ENCODE data around the gene TAL1. TPM values are rescaled to one million over a fixed set of nuclear protein-coding genes. Genes with fewer than 3 reads are reported as not detected.

Gene TAL1
- total and polyA plus RNA-seq, 2 donors (not counting 3 experiments of a cell fraction or from before 2014, with no cell fraction given): 36.7 to 52.4 TPM

DNA sequence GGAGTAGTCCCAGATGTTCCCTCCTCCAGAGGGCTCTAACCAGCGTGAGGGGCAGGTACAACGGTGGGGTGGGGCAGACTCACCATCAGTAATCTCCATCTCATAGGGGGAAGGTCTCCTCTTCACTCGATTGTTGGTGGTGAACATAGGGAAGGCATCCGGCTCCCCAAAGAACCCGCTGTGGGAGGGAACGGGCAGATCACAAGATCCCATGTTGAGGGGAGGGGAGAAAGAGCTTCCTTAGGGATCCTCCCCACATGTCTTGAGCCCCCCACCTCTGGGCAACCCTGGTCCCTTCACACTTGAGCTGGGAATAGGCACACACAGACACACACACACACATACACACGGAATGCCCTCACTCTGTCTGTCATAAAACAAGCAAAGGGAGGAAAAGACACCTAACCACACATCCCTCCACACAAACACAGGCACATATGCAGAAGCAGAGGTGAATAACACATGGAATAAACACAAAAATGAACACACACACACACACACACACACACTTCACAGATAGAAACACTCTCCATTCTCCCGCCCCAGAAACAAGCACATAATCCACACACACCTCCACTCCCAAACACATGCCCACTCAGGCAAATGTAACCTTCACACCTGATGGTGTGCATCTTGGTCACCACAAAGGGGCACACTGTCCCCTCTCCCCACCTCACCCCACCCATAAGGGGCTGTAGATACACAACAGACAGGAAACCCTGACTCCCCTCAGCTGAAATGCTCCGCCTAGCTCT, 7.9 kb downstream of the TAL1 start:
- Histone ChIP-seq H2AFZ (ENCODE audit: low read depth, low read length) (no peak overlapping the region), H3K27ac (ENCODE audit: insufficient read depth, low read depth, low read length) (no peak overlapping the region), H3K36me3 (ENCODE audit: control insufficient read depth in 2 of 2, extremely low read depth in 1 of 2, insufficient read depth in 2 of 2, low read length in 2 of 2) (peaks cover 6 to 45% of the 10 kb centered on the region in 2 experiments), H3K27me3 (ENCODE audit: control insufficient read depth in 2 of 2, insufficient read depth in 2 of 2, low read length in 2 of 2) (no peaks in the 10 kb centered on the region), H3K4me3 (replicated peaks in 1 of 3; ENCODE audit: insufficient read depth in 1 of 3, low read depth in 1 of 3, low read length in 3 of 3) (no peak overlapping the region), H3K9ac (replicated peaks; ENCODE audit: extremely low read depth, insufficient read depth, low read length) (no peak overlapping the region), H4K20me1 (replicated peaks; ENCODE audit: control insufficient read depth, extremely low read depth, insufficient read depth, low read length) (no peaks in the 10 kb centered on the region), H3K4me1 (ENCODE audit: control insufficient read depth, extremely low read depth, insufficient read depth, low read length) (peaks cover 37% of the 10 kb centered on the region), H3K4me2 (ENCODE audit: insufficient read depth, low read length) (no peak overlapping the region), H3K79me2 (ENCODE audit: control insufficient read depth, insufficient read depth, low read length) (peaks cover 47% of the 10 kb centered on the region), H3K9me3 (replicated peaks; ENCODE audit: control insufficient read depth, insufficient read depth, low read length) (no peaks in the 10 kb centered on the region), H3K9me1 (replicated peaks; ENCODE audit: control insufficient read depth, extremely low read depth, insufficient read depth, low read length) (no peaks in the 10 kb centered on the region)
- TF ChIP-seq POLR2AphosphoS5 (IDR thresholded peaks at IDR 0.05; ENCODE audit: insufficient read depth, low read depth, low read length) (no peak), MYC (IDR thresholded peaks at IDR 0.05; ENCODE audit: low read depth, low read length) (no peak), GATA2 (IDR thresholded peaks at IDR 0.05; ENCODE audit: insufficient read depth, insufficient read length, low read depth, low read length) (no peak), JUN (IDR thresholded peaks at IDR 0.05; ENCODE audit: borderline replicate concordance, insufficient read depth, insufficient read length, low read depth) (no peak), POLR2A (IDR thresholded peaks at IDR 0.05; ENCODE audit: low read depth, low read length) (no peak), EZH2 (IDR thresholded peaks at IDR 0.05; ENCODE audit: borderline replicate concordance, low read depth, low read length, severe bottlenecking) (no peak), FOS (IDR thresholded peaks at IDR 0.05; ENCODE audit: borderline replicate concordance, insufficient read depth, low read length) (no peak)
- DNase-seq (ENCODE audit: low read depth, low spot score) (no peak), FAIRE-seq (peak; percentile 66)
- BruUV-seq (replicated peaks): no TSS peak
- dilution Hi-C loops (cut with MboI; ENCODE audit: extremely low pct_ligation_motif_present, low sequenced_read_pairs) (no loop called here), intact Hi-C loops (cut with micrococcal nuclease) (no loop called here)
- ChIA-PET CTCF (interaction anchor here (5.9 to 7.0 kb wide), 2 partner anchors 31 to 39 kb away, joined by 54 to 76 read pairs; no protein-coding TSS in a partner anchor), POLR2A (no interaction called here)
